ENCODE data around the gene CST6.

The CST6 gene

DNA sequence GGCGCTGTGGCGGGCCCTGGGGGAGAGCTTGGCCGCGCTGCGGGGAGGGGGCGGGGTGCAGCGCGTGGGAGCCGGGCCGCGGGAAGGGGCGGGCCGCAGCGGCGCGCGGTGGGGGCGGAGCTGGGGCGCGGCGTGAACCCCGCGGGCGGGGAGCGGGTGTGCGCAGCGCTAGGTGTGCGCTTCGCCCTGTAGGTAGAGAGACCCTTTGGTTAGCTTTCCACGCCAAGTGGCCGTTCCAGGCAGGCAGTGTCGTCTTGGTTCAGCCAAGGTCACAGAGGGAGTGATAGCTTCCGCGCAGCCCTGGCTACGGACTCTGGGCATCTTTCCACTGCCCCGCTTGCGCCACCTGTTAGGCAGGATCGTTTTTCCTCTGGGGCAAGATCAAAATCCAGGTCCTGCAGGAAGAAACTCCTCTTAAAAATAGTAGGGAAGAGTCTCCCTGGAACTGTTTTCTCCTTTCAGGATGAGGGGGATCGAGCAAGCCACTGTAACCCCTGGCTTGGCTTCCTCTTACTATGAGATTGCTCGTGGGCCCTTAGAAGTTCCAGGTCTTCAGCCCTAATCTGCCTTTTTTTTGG, 9.1 kb upstream of the CST6 start:
- Histone ChIP-seq H3K79me1 (replicated peaks; ENCODE audit: low read length, poor library complexity, severe bottlenecking) (peaks cover 26% of the 10 kb centered on the region), H3K4me2 (ENCODE audit: low read length, poor library complexity, severe bottlenecking) (peak overlapping the region; percentile 72), H2AK5ac (ENCODE audit: low read length, severe bottlenecking) (no peak overlapping the region), H2BK12ac (ENCODE audit: low read length in 2 of 2) (peak overlapping the region in 1 of 2 experiments; percentile 55), H3K4ac (ENCODE audit: low read depth in 1 of 2, low read length in 2 of 2) (peak overlapping the region; percentile 30 to 89), H2BK15ac (ENCODE audit: low read depth, poor library complexity, severe bottlenecking) (peak overlapping the region; percentile 85), H4K8ac (ENCODE audit: low read length) (peak overlapping the region; percentile 95), H2BK120ac (ENCODE audit: low read depth, low read length) (peak overlapping the region; percentile 25), H3K27ac (ENCODE audit: low read length, poor library complexity, severe bottlenecking) (peak overlapping the region; percentile 83), H3K9ac (ENCODE audit: low read length) (peak overlapping the region; percentile 96), H3K14ac (ENCODE audit: low read length in 2 of 2) (peak overlapping the region in 1 of 2 experiments; percentile 94), H3K4me1 (ENCODE audit: control insufficient read depth, insufficient read depth, low read depth, low read length) (peaks cover 10% of the 10 kb centered on the region), H2BK5ac (ENCODE audit: low read depth, low read length, poor library complexity, severe bottlenecking) (no peak overlapping the region), H3K9me3 (ENCODE audit: control insufficient read depth, low read length) (no peaks in the 10 kb centered on the region), H3K36me3 (ENCODE audit: control insufficient read depth in 1 of 2, insufficient read depth in 2 of 2, low read depth in 1 of 2, low read length in 2 of 2) (peaks cover 49 to 50% of the 10 kb centered on the region in 2 experiments), H3K23ac (ENCODE audit: low read length in 2 of 2) (no peak overlapping the region), H3K18ac (ENCODE audit: low read depth in 1 of 2, low read length in 2 of 2) (peak overlapping the region; percentile 80 to 93), H3K27me3 (ENCODE audit: control insufficient read depth in 1 of 2, insufficient read depth in 1 of 2, low read length in 2 of 2) (no peaks in the 10 kb centered on the region), H4K91ac (ENCODE audit: low read length) (peak overlapping the region; percentile 81), H3K4me3 (ENCODE audit: insufficient read depth in 1 of 2, low read depth in 1 of 2, low read length in 2 of 2) (peak overlapping the region; percentile 89 to 93), H2AFZ (ENCODE audit: low read depth, low read length) (peak overlapping the region; percentile 81)
- 3% methylated on average over 22 of the region's 40 CpGs for WGBS
- peak; percentile 50 for DNase-seq

GRCh38 chr11:66003291-66003690, 8.5 kb upstream of the CST6 start:
- H2BK5ac ChIP-seq (ENCODE audit: low read depth, low read length, poor library complexity, severe bottlenecking) = no peak overlapping the region
- H3K9ac ChIP-seq (ENCODE audit: low read length) = peak overlapping the region; percentile 96
- no peak overlapping the region for H3K18ac ChIP-seq (ENCODE audit: low read depth in 1 of 2, low read length in 2 of 2)
- no peak overlapping the region for H2BK12ac ChIP-seq (ENCODE audit: low read length in 2 of 2)
- WGBS = 91% methylated on average over 6 of the region's 6 CpGs
- peaks cover 10% of the 10 kb centered on the region for H3K4me1 ChIP-seq (ENCODE audit: control insufficient read depth, insufficient read depth, low read depth, low read length)
- H2BK15ac ChIP-seq (ENCODE audit: low read depth, poor library complexity, severe bottlenecking) = peak overlapping the region; percentile 20
- peak overlapping the region in 1 of 2 experiments; percentile 89 for H3K4me3 ChIP-seq (ENCODE audit: insufficient read depth in 1 of 2, low read depth in 1 of 2, low read length in 2 of 2)
- no peak overlapping the region for H4K8ac ChIP-seq (ENCODE audit: low read length)
- H3K27ac ChIP-seq (ENCODE audit: low read length, poor library complexity, severe bottlenecking) = no peak overlapping the region
- H3K27me3 ChIP-seq (ENCODE audit: control insufficient read depth in 1 of 2, insufficient read depth in 1 of 2, low read length in 2 of 2) = no peaks in the 10 kb centered on the region
- H3K23ac ChIP-seq (ENCODE audit: low read length in 2 of 2) = no peak overlapping the region
- H3K14ac ChIP-seq (ENCODE audit: low read length in 2 of 2) = no peak overlapping the region
- no peak overlapping the region for H3K4ac ChIP-seq (ENCODE audit: low read depth in 1 of 2, low read length in 2 of 2)
- H2BK120ac ChIP-seq (ENCODE audit: low read depth, low read length) = no peak overlapping the region
- no peaks in the 10 kb centered on the region for H3K9me3 ChIP-seq (ENCODE audit: control insufficient read depth, low read length)
- H2AFZ ChIP-seq (ENCODE audit: low read depth, low read length) = no peak overlapping the region
- H2AK5ac ChIP-seq (ENCODE audit: low read length, severe bottlenecking) = no peak overlapping the region
- H4K91ac ChIP-seq (ENCODE audit: low read length) = no peak overlapping the region
- peak overlapping the region; percentile 72 for H3K4me2 ChIP-seq (ENCODE audit: low read length, poor library complexity, severe bottlenecking)
- DNase-seq = no peak
- H3K36me3 ChIP-seq (ENCODE audit: control insufficient read depth in 1 of 2, insufficient read depth in 2 of 2, low read depth in 1 of 2, low read length in 2 of 2) = peaks cover 43 to 45% of the 10 kb centered on the region in 2 experiments
- H3K79me1 ChIP-seq (replicated peaks; ENCODE audit: low read length, poor library complexity, severe bottlenecking) = peaks cover 21% of the 10 kb centered on the region

- no peak overlapping the region for H4K91ac ChIP-seq (ENCODE audit: low read length)
- no peak overlapping the region for H3K23ac ChIP-seq (ENCODE audit: low read length in 2 of 2)
- no peak overlapping the region for H2BK12ac ChIP-seq (ENCODE audit: low read length in 2 of 2)
- H2BK5ac ChIP-seq (ENCODE audit: low read depth, low read length, poor library complexity, severe bottlenecking) = no peak overlapping the region
- 97% methylated on average over 4 of the region's 4 CpGs for WGBS
- no peak overlapping the region for H3K9ac ChIP-seq (ENCODE audit: low read length)
- H2AFZ ChIP-seq (ENCODE audit: low read depth, low read length) = no peak overlapping the region
- peaks cover 13% of the 10 kb centered on the region for H3K4me1 ChIP-seq (ENCODE audit: control insufficient read depth, insufficient read depth, low read depth, low read length)
- H3K18ac ChIP-seq (ENCODE audit: low read depth in 1 of 2, low read length in 2 of 2) = no peak overlapping the region
- no peaks in the 10 kb centered on the region for H3K27me3 ChIP-seq (ENCODE audit: control insufficient read depth in 1 of 2, insufficient read depth in 1 of 2, low read length in 2 of 2)
- DNase-seq = no peak
- H3K4me2 ChIP-seq (ENCODE audit: low read length, poor library complexity, severe bottlenecking) = no peak overlapping the region
- peaks cover 16% of the 10 kb centered on the region for H3K79me1 ChIP-seq (replicated peaks; ENCODE audit: low read length, poor library complexity, severe bottlenecking)
- H2BK15ac ChIP-seq (ENCODE audit: low read depth, poor library complexity, severe bottlenecking) = no peak overlapping the region
- no peak overlapping the region for H3K27ac ChIP-seq (ENCODE audit: low read length, poor library complexity, severe bottlenecking)
- no peak overlapping the region for H2AK5ac ChIP-seq (ENCODE audit: low read length, severe bottlenecking)
- H3K36me3 ChIP-seq (ENCODE audit: control insufficient read depth in 1 of 2, insufficient read depth in 2 of 2, low read depth in 1 of 2, low read length in 2 of 2) = peaks cover 34 to 38% of the 10 kb centered on the region in 2 experiments
- no peak overlapping the region for H3K4ac ChIP-seq (ENCODE audit: low read depth in 1 of 2, low read length in 2 of 2)
- no peak overlapping the region for H3K4me3 ChIP-seq (ENCODE audit: insufficient read depth in 1 of 2, low read depth in 1 of 2, low read length in 2 of 2)
- H3K9me3 ChIP-seq (ENCODE audit: control insufficient read depth, low read length) = no peaks in the 10 kb centered on the region
- H2BK120ac ChIP-seq (ENCODE audit: low read depth, low read length) = no peak overlapping the region
- no peak overlapping the region for H4K8ac ChIP-seq (ENCODE audit: low read length)
- no peak overlapping the region for H3K14ac ChIP-seq (ENCODE audit: low read length in 2 of 2)
Observed at GRCh38 chr11:66004186-66004585, 7.6 kb upstream of the CST6 start.

DNA sequence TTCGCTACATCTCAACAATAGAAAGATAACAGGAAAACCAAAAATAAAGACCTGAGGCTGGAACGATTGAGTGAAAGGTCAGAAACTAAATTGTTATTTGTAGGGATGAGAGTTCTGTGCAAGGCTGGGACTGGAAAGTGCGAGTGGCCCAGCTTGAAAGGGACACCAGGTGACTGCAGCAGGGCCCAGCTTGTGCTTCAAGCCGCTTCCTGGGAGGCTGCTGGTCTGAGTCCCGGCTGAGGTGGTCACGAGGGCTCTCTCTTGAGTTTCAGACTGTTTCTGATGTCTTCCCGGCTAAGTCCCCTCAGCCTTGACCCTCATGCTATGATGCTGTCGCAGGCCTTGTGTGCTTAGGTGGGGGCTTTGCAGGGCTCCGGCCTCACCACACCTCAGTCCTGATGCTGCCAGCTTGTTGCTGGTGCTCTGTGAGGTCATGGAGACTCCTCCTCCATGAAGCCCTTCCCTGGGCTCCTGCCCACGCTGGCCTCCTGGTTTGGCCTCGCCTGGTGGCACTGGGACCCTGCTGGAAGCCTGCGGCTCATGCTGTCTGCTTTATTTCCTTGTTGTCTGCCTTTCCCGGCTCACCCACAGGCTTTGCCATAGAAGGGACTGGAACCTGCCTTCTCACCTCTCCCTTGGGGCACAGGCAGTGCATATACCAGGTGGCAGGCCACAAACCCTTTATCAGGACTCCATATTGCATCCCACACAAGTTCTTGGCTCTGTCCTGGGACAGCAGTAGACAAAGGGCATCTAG, 5.5 kb upstream of the CST6 start:
- Histone ChIP-seq H2BK5ac (ENCODE audit: low read depth, low read length, poor library complexity, severe bottlenecking) (no peak overlapping the region), H3K27me3 (ENCODE audit: control insufficient read depth in 1 of 2, insufficient read depth in 1 of 2, low read length in 2 of 2) (peaks cover under 1 to 1% of the 10 kb centered on the region in 2 experiments), H3K4me2 (ENCODE audit: low read length, poor library complexity, severe bottlenecking) (no peak overlapping the region), H3K9me3 (ENCODE audit: control insufficient read depth, low read length) (no peaks in the 10 kb centered on the region), H3K18ac (ENCODE audit: low read depth in 1 of 2, low read length in 2 of 2) (no peak overlapping the region), H3K14ac (ENCODE audit: low read length in 2 of 2) (no peak overlapping the region), H3K4me3 (ENCODE audit: insufficient read depth in 1 of 2, low read depth in 1 of 2, low read length in 2 of 2) (no peak overlapping the region), H3K9ac (ENCODE audit: low read length) (no peak overlapping the region), H3K36me3 (ENCODE audit: control insufficient read depth in 1 of 2, insufficient read depth in 2 of 2, low read depth in 1 of 2, low read length in 2 of 2) (peaks cover 22 to 26% of the 10 kb centered on the region in 2 experiments), H3K79me1 (replicated peaks; ENCODE audit: low read length, poor library complexity, severe bottlenecking) (peaks cover 8% of the 10 kb centered on the region), H3K23ac (ENCODE audit: low read length in 2 of 2) (no peak overlapping the region), H2BK15ac (ENCODE audit: low read depth, poor library complexity, severe bottlenecking) (no peak overlapping the region), H4K91ac (ENCODE audit: low read length) (no peak overlapping the region), H3K4ac (ENCODE audit: low read depth in 1 of 2, low read length in 2 of 2) (no peak overlapping the region), H3K27ac (ENCODE audit: low read length, poor library complexity, severe bottlenecking) (no peak overlapping the region), H3K4me1 (ENCODE audit: control insufficient read depth, insufficient read depth, low read depth, low read length) (peaks cover 10% of the 10 kb centered on the region), H2BK120ac (ENCODE audit: low read depth, low read length) (no peak overlapping the region), H4K8ac (ENCODE audit: low read length) (no peak overlapping the region), H2AK5ac (ENCODE audit: low read length, severe bottlenecking) (no peak overlapping the region), H2AFZ (ENCODE audit: low read depth, low read length) (no peak overlapping the region), H2BK12ac (ENCODE audit: low read length in 2 of 2) (no peak overlapping the region)
- 91% methylated on average over 12 of the region's 13 CpGs for WGBS
- DNase-seq = no peak

All from mesenchymal stem cell (in vitro differentiated cells and primary cell).